GM19025 (cell line): ENCODE data around the gene PCCA.
A peak's percentile ranks its signal among the peaks of the same experiment; 100 is the strongest.
"Not testable (repeated sequence)": the region's sequence is repeated elsewhere in the genome, so short reads cannot be mapped to it uniquely, and the experiment has no call there.

Experiments
- ATAC-seq: cut with Tn5 transposase; IDR thresholded peaks from one replicate; pipeline ENCODE4 v1.9.1; 2021; ENCODE audit warnings: mild to moderate bottlenecking, low read depth, moderate library complexity; ENCODE audit not compliant: unreplicated experiment

Gene PCCA

GRCh38 chr13:100095498-100095897, 6.6 kb downstream of the PCCA start:
- no peak for ATAC-seq

DNA sequence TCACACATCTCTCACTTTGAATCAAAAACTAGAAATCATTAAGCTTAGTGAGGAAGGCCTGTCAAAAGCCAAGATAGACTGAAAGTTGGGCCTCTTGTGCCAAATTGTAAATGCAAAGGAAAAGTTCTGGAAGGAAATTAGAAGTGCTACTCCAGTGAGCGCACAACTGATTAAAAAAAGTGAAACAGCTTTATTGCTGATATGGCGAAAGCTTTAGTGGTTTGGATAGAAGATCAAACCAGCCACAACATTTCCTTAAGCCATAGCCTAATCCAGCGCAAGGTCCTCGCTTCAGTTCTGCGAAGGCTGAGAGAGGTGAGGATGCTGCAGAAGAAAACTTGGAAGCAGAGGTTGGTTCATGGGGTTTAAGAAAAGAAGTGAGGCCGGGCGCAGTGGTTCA, 7.6 kb downstream of the PCCA start:
- no peak for ATAC-seq

DNA sequence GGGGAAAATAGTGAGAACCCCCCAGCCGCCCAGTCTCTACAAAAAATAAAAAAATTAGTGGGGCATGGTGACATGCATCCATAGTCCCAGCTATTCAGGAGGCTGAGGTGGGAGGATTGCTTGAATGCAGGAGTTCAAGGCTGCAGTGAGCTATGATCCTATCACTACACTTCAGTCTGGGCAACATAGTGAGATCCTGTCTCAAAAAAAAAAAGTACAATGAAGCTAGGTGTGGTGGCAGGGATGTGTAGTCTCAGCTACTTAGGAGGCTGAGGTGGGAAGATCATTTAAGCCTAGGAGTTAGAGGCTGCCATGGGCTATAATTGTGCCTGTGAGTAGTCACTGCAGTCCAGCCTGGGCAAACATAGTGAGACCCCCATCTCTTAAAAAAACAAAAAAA, 8.9 kb downstream of the PCCA start:
- ATAC-seq = no peak

GRCh38 chr13:100098445-100099116, 9.7 kb downstream of the PCCA start:
- ATAC-seq = no peak

DNA sequence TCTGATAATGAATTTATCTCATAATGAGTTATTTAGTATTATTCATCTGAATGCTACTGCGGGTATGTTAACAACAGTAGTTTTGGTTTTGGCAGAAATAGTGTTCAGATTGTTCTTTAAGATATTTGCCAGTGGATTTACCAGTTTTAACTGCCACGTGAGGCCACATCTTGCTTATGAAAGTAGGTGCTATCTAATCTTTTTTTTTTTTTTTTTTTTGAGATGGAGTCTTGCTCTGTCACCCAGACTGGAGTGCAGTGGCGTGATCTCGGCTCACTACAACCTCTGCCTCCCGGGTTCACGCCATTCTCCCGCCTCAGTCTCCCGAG, 10.2 kb downstream of the PCCA start:
- ATAC-seq = not testable (repeated sequence)

DNA sequence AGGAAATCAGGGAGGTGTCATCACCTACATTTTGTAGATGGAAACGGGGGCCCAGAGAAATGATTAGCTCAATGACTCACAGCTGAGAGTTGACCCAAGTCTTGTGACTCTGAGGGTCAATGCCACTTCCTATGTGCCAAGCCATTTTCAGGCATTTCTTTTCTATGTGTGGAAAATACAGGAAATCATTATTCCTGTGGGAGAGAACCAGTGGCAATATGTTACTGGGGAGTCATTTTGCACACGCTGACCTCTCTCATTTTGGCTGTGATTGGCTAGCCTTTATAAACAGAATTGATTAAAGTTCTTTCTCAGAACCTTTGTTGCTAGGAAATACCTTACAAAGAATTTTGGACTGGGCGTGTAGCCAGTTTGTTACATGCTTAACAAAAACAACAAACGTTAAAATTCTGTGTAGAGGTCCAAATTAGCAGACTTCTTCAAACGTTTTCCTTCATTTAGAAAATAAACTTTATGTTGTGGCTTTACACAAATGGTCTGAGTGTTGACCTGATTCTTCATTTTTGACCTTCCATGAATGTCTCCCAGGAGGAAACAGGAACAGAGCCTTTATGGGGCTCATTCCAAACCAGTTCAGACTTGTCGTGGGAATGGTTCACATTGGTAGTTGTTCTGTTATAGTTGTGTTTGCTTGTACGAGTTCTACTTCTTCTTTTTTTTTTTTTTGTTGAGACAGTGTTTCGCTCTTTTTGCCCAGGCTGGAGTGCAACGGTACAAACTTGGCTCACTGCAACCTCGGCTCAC, 11.4 kb downstream of the PCCA start:
- ATAC-seq = no peak

DNA sequence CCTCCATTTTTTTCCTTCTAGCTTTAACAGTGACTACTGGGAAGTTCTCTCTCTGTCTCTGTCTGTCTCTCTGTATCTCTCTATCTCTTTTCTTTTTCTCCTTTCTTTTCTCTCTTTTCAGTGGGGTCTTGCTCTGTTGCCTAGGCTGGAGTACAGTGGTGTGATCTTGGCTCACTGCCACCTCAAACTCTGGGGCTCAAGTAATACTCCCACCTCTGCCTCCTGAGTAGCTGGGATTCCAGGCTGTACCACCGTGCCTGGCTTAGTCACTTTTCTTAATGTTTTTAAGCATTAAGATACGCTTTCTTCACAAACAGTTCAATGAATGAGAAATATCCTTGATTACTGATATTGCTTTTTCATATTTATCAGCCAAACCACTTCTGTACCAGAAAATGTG, 13.1 kb downstream of the PCCA start:
- ATAC-seq = no peak

GRCh38 chr13:100106005-100106404, 17.1 kb downstream of the PCCA start:
- no peak for ATAC-seq

GRCh38 chr13:100106705-100107104, 17.8 kb downstream of the PCCA start:
- ATAC-seq = no peak

DNA sequence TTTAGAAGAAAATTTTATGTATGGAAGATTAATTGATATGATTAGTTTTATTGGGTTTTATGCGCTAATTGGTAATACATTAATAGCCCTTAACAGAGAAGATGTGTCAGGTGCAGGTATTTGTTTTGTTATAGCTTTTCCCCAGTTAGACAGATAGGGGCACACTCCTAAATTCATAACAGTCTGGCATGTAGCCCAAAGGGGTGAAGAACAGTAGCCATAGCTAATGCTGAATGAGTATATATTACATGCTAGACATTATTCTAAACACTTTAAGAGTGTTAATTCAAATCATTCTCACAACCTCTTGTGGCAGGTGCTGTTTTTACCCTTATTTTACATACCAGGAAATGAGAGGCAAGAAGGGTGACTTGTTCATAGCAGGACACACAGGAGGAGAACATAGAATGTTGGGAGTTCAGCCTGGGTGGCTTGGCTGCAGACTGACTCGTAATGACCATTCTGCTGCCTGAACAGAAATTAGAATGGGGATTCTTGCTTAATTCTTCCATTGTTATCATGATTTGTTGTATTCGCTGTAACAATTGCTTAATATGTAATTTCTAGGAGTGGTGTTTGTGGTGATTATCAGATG, 20.1 kb downstream of the PCCA start:
- ATAC-seq = peak; percentile 67

DNA sequence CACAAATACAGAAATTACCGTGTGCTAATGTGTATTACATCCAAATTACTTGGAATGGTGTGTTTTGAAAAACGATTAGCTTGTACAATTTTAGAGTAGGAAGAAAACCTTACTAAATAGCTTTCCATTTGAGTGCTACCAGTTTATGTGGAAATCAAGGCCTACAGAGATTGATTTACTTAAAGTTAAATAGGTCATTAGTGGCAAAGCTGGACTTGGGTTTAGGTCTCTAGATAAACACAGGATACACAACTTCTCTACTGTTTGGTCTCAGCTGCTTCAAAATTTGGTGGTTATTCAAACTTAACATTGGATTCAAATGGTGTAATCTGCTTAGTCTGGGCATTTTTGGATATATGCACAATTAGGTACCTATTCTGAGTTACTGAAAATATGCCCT, 21.4 kb downstream of the PCCA start:
- ATAC-seq = no peak

DNA sequence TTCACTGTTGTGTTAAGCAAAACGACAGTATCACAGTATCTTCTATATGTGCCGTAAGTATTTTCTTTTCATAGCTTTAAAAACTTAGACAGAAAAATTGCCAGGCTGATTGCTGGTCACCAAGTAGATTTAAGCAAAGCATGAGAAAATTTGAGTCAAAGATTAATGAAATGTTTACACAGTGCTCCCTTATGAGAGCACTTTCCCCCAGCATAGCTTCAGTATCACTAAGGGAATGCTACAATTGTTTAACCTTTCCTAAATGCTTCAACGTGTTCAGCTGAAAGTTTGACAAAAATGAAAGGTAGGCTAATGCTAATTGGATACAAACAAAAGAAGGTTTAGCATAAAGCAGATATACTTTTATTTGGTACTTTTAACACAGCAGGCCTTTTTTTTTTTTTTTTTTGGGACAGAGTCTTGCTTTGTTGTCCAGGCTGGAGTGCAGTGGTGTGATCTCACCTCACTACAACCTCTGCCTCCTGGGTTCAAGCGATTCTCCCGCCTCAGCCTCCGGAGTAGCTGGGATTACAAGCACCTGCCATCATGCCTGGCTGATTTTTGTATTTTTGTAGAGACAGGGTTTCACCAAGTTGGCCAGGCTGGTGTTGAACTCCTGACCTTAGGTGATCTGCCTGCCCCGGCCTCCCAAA, 23.4 kb downstream of the PCCA start:
- ATAC-seq = no peak

- peak; percentile 61 for ATAC-seq
Observed at GRCh38 chr13:100115693-100116254, 26.9 kb downstream of the PCCA start.

DNA sequence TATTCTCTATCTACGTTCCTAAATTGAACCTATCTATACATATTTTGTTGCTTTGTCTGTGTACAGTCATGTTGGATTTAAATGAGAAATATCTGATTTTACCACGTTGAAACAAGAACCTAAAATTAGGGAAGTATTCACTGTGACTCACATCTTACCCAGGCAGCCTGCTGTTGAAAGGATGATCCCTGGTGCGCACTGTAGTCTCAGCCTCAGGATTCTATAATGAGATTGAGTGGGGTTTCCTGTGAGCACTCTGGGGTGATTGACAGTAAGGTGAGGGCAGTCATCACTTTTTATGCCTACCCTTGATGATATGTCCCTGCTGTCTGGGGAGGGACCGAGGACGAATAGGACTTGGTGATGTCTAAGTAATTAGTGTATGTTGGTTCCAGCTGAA, 35.4 kb downstream of the PCCA start:
- no peak for ATAC-seq

GRCh38 chr13:100125946-100126345, 37.1 kb downstream of the PCCA start:
- no peak for ATAC-seq

- no peak for ATAC-seq
Observed at GRCh38 chr13:100128373-100128772, 39.5 kb downstream of the PCCA start.

- no peak for ATAC-seq
Observed at GRCh38 chr13:100128838-100129237, 39.9 kb downstream of the PCCA start.

- ATAC-seq = peak; percentile 87
Observed at GRCh38 chr13:100129605-100130004, 40.7 kb downstream of the PCCA start.

GRCh38 chr13:100130092-100130491, 41.2 kb downstream of the PCCA start:
- ATAC-seq = no peak

- no peak for ATAC-seq
Observed at GRCh38 chr13:100130930-100131511, 42.1 kb downstream of the PCCA start.
